ENCODE measurements around the gene CDK12.
"Not testable (repeated sequence)": the region's sequence is repeated elsewhere in the genome, so short reads cannot be mapped to it uniquely, and the experiment has no call there.

The CDK12 gene

DNA sequence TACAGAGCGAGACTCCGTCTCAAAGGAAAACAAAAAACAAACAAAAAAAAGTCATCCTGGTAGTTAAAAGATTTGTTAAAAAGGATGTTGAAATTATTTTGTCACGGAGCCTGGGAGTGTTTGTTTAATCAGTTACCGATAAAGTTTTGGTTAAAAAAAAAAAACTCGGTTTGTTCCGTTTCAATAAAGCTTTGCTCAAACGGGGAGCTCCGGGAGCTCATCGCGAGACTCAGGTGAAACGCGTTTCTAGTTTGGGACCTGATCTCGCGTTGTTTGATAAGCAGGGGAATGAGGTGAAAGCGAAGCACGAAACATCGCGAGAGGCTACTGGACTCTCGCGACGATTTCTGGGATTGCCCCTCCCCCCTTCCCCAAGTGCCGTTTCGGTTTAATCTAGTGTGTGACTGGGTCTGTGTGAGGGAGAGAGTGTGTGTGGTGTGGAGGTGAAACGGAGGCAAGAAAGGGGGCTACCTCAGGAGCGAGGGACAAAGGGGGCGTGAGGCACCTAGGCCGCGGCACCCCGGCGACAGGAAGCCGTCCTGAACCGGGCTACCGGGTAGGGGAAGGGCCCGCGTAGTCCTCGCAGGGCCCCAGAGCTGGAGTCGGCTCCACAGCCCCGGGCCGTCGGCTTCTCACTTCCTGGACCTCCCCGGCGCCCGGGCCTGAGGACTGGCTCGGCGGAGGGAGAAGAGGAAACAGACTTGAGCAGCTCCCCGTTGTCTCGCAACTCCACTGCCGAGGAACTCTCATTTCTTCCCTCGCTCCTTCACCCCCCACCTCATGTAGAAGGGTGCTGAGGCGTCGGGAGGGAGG, at the start of gene CDK12:
Gene CDK12 (plus strand): TSS at position 374 of the 813 bp plus-strand sequence. CDS start 586 bp downstream, outside the sequence.
- peak; percentile 91 for DNase-seq (ENCODE audit: low read depth)

DNA sequence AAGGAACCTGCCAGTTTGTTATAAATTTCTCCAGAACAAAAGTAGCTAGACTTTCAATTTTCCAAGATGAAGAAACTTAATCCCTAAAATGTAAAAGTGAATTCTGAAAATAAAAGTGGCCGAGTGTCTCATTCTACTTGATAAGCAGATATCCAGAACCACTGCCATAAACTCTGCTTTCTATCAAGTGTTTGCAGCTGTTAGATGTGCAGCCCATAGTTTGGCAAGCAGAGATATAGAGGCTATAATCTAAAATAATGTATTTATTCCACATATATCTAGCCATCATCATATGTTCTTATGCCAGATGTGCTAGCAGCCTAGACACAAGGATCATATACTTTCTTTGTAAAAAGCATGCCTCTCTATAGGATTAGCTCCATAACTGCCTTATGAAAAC, 45.1 kb upstream of the CDK12 start:
- no peak for DNase-seq (ENCODE audit: low read depth)

DNA sequence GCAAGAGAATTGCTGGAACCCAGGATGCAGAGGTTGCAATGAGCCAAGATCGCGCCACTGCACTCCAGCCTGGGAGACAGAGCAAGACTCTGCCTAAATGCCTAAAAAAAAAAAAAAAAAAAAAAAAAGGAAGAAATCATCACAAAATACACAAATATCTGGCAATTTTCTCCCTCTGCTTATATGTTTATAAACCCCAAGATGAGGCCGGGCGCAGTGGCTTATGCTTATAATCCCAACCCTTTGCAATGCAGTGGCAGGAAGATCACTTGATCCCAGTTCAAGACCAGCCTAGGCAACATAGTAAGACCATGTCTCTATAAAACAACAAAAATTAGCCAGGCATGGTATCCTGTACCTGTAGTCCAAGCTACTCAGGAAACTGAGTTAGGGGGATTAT, 31.7 kb upstream of the CDK12 start:
- DNase-seq (ENCODE audit: low read depth): no peak

DNA sequence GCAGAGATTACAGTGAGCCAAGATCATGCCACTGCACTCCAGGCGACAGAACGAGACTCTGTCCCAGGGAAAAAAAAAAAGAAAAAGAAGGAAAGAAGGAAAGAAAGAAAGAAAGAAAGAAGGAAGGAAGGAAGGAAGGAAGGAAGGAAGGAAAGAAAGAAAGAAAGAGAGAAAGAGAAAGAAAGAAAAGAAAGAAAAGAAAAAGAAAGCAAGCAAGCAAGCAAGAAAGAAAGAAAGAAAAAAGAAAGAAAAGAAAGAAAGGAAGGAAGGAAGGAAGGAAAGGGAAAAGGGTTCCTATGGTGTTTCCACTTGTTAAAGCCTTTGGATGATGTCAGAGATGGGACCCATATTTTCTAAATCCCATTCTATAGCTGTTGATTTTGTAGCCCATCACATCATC, 21.4 kb upstream of the CDK12 start:
- DNase-seq (ENCODE audit: low read depth): not testable (repeated sequence)

DNA sequence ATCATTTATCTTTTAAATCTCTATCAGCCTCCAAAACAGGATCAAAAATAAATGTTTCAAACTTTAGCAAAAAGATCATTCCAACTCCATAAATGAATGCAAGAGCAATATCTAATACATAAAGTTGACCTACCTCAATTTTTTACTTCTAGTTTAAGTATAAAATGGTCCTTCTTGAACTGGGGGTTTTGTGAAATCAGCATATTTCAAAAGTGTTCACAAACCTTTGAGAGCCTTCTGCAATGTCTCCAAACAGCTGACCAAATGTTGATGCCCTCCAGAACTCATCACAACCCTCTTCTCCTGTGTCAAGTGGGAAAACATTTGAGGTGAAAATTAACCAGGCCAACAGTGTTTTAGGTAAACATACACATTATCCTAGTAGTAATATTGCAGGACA, 18.0 kb upstream of the CDK12 start:
- DNase-seq (ENCODE audit: low read depth): no peak

DNA sequence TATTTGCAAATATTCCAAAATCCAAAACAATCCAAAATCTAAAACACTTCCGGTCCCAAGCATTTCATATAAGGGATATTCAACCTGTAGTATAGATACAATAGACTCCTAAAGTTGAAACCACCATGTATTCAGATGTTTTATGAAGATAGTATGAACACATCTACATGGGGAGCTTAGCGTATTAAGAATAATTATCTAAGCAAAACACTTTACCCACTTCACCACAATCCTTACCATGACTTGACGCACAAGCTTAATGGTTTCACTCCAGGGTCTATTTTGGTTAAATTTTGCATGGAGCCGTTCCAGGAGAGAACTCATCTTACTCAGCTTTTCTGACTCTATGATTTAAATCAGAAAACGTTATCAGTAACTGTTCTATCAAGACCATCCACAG, 13.7 kb upstream of the CDK12 start:
- DNase-seq (ENCODE audit: low read depth): no peak

DNA sequence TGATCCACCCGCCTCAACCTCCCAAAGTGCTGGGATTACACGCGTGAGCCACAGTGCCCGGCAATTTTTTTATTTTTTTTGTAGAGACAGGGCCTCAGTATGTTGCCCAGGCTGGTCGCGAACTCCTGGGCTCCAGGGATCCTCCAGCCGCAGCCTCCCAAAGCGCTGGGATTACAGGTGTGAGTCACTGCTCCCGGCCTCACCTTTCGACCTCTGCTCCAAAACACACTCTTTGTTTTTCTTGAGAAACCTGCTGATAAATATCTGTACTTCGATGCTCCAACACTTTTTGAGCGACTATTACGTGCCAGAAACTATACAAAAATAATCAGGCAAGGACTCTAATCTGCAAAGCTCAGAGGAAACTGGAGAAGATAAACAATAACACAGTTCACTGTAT, 11.2 kb upstream of the CDK12 start:
- DNase-seq (ENCODE audit: low read depth): no peak

DNA sequence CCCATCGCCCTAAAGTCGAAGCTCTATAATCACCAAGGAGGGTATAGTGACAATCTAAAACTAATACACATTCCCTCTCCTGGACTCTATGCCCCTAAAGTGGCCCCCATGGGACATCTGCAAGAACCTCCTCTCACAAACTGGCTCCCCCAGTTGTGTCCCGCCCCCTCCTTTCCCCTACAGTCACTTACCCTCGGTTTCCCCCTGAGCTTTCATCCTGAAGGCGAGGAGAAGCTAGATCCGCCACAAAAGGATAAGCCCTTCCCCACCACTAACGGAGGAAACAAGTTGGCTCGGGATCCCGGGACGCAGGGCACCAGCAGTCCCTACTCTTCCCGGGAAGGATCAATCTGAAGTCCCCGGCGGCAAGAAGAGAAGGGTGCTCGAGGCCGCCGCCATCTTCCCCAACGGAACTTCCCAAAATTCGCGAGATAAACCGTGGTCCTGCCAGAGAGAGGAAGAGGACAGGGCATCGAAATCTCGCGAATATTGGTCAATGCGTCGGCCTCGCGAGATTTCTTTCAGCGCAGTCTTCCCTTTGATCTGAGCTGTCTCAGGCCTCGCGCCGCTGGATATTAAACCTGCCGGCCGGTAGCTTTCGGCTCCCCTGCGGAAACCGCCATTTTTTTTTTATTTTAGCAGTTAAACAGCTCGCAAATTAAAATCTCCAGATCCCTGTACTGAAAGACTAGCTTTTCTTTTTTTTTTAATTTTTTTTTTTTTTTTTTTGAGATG, 10.3 kb upstream of the CDK12 start, which contains the start of gene MED1:
Gene MED1 (minus strand): TSS at position 417 of the 735 bp plus-strand sequence. CDS start 201 bp downstream, at position 216.
- DNase-seq (ENCODE audit: low read depth): peak; percentile 89

DNA sequence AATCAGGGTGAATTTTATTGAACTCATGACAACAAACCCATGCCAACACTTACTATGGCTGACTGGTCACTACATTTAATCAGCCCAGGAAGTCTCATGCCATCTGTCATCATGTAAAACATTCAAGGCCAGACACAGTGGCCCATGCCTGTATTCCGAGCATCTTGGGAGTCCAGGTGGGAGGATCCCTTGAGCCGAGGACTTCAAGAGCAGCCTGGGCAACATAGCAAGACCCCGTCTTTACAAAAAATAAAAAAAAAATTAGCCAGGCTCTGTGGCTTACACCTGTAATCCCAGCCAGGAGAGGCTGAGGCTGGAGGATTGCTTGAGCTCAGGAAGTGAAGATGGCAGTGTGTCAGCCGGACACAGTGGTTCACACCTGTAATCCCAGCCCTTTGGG, 5.4 kb upstream of the CDK12 start:
- DNase-seq (ENCODE audit: low read depth): no peak

DNA sequence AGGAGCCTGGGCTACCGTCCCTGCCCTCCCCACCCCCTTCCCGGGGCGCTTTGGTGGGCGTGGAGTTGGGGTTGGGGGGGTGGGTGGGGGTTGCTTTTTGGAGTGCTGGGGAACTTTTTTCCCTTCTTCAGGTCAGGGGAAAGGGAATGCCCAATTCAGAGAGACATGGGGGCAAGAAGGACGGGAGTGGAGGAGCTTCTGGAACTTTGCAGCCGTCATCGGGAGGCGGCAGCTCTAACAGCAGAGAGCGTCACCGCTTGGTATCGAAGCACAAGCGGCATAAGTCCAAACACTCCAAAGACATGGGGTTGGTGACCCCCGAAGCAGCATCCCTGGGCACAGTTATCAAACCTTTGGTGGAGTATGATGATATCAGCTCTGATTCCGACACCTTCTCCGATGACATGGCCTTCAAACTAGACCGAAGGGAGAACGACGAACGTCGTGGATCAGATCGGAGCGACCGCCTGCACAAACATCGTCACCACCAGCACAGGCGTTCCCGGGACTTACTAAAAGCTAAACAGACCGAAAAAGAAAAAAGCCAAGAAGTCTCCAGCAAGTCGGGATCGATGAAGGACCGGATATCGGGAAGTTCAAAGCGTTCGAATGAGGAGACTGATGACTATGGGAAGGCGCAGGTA, 762 bp downstream of the CDK12 start:
- DNase-seq (ENCODE audit: low read depth): no peak

DNA sequence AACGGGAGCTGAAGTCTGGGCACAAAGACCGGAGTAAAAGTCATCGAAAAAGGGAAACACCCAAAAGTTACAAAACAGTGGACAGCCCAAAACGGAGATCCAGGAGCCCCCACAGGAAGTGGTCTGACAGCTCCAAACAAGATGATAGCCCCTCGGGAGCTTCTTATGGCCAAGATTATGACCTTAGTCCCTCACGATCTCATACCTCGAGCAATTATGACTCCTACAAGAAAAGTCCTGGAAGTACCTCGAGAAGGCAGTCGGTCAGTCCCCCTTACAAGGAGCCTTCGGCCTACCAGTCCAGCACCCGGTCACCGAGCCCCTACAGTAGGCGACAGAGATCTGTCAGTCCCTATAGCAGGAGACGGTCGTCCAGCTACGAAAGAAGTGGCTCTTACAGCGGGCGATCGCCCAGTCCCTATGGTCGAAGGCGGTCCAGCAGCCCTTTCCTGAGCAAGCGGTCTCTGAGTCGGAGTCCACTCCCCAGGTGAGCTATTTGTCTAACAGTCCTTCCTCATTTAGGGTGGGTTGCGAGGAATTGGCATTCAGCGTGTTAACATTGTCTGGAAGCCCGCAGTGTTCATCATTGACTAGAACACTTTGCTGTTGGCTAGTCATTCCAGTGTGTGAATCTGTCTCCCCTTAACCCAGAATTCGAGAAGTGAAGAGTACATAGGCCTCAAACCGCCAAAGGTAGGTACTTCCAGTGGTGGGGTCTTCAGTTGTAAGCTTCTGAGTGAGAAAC, 1.5 kb downstream of the CDK12 start:
- no peak for DNase-seq (ENCODE audit: low read depth)

DNA sequence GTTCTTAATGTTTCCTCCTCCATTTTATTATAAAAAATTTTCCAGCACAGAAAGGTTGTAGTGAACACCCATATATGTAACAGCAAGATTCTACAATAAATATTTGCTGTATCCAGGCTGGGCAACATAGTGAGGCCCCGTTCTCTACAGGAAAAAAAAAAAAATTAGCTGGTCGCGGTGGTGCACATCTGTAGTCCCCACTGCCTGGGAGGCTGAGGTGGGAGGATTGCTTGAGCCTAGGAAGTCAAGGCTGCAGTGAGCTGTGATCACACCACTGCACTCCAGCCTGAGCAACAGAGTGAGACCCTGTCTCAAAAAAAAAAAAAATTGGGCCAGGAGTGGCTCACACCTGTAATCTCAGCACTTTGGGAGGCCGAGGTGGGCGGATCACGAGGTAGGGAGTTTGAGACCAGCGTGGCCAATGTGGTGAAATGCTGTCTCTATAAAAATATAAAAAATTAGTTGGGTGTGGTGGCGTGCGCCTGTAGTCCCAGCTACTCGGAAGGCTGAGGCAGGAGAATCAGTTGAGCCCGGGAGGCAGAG, 3.4 kb downstream of the CDK12 start:
- DNase-seq (ENCODE audit: low read depth): not testable (repeated sequence)

DNA sequence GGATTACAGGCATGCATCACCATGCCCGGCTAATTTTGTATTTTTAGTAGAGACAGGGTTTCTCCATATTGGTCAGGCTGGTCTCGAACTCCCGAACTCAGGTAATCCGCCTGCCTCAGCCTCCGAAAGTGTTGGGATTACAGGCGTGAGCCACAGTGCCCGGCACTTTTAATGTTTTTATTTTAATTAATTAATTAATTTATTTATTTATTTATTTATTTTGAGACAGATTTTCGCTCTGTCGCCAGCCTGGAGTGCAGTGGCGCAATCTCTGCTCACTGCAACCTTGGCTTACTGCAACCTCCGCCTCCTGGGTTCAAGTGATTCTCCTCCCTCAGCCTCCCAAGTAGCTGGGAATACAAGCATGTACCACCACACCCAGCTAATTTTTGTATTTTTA, 7.3 kb downstream of the CDK12 start:
- DNase-seq (ENCODE audit: low read depth): not testable (repeated sequence)

DNA sequence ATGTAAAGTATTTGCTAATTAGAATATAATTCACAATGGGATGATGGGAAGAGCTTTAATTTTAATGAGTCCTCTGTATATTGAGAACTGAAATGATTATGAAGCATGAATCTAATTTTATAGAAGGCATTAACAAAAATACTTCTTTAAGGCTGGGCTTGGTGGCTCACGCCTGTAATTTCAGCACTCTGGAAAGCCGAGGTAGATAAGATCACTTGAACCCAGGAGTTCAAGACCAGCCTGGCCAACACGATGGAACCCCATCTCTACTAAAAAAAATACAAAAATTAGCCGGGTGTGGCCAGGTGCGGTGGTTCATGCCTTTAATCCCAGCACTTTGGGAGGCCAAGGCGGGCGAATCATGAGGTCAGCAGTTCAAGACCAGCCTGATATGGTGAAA, 12.0 kb downstream of the CDK12 start:
- DNase-seq (ENCODE audit: low read depth): no peak

DNA sequence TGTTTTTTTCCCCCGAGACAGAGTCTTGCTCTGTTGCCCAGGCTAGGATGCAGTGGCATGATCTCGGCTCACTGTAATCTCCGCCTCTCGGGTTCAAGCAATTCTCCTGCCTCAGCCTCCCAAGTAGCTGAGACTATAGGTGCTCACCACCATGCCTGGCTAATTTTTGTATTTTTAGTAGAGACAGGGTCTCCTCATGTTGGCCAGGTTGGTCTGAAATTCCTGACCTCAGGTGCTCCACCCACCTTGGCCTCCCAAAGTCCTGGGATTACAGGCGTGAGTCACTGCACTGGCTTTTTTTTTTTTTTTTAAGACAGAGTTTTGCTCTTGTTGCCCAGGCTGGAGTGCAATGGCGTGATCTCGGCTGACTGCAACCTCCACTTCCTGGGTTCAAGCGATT, 18.3 kb downstream of the CDK12 start:
- DNase-seq (ENCODE audit: low read depth): not testable (repeated sequence)

DNA sequence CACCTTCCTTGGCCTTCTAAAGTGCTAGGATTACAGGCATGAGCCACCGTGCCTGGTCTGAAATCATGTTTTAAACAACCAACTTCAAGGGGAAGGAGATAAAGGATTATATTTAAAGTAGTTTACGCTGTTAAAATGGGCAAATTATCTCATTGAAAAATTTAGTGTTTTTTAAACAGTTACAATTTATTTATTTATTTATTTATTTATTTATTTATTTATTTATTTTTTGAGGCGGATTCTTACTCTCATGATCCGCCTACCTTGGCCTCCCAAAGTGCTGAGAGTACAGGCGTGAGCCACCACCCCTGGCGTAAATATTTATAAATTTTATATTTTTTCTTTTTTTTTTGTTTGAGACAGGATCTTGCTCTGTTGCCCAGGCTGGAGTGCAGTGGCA, 22.2 kb downstream of the CDK12 start:
- DNase-seq (ENCODE audit: low read depth): no peak

DNA sequence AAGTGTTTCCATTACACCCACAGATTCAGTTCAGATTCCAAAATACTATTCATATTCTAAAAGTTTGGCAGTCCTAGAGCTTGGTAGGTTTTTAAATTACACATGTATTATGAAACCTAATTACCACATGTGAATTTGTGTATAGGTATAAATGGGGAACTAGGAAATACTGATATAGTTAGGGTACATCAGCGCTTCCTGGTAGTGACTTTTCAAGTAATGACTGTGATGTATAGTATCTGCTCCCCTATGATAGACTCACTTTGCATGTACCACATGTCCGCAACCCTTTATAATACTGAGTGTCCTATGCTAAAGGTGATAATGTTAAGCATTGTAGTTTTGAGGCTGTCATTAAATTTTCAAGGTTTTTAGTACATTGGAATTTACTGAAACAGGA, 22.9 kb downstream of the CDK12 start:
- no peak for DNase-seq (ENCODE audit: low read depth)

DNA sequence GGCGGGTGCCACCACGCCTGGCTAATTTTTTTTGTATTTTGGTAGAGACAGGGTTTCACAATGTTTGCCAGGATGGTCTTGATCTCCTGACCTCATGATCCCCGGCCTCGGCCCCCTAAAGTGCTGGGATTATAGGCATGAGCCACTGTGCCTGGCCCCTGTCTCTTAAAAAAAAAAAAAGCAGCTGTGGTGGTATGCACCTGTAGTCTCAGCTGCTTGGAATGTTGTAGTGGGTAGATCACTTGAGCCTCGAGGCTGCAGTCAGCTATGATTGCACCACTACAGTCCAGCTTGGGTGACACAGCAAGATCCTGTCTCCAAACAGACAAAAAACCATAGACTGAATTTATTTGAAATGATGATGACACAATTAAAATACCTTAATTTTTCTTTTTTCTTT, 24.3 kb downstream of the CDK12 start:
- DNase-seq (ENCODE audit: low read depth): no peak

DNA sequence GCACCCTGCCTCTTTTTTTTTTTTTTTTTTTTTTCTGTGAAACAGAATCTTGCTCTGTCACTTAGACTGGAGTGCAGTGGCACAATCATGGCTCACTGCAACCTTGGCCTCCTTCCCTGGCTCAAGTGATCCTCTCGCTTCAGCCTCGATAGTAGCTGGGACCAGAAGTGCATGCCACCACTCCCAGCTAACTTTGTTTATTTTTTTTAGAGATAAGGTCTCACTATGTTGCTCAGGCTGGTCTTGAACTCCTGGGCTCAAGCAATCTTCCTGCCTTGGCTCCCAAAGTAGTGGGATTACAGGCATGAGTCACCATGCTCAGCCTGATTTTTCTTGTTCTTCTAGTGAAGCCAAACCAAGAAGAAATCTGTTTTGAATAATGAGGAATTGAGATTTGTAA, 25.0 kb downstream of the CDK12 start:
- no peak for DNase-seq (ENCODE audit: low read depth)

DNA sequence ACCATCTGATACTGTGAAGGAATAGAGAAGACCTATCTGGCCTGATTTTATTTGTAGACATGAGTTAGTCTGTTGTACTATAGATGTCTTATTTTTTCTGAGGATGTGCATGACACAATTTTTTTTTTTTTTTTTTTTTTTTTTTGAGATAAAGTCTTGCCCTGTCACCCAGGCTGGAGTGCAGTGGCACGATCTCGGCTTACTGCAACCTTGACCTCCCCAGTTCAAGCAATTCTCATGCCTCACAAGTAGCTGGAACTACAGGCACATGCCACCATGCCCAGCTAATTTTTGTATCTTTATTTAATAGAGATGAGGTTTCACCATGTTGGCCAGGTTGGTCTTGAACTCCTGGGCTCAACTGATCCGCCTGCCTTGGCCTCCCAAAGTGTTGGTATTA, 26.2 kb downstream of the CDK12 start:
- DNase-seq (ENCODE audit: low read depth): not testable (repeated sequence)

DNA sequence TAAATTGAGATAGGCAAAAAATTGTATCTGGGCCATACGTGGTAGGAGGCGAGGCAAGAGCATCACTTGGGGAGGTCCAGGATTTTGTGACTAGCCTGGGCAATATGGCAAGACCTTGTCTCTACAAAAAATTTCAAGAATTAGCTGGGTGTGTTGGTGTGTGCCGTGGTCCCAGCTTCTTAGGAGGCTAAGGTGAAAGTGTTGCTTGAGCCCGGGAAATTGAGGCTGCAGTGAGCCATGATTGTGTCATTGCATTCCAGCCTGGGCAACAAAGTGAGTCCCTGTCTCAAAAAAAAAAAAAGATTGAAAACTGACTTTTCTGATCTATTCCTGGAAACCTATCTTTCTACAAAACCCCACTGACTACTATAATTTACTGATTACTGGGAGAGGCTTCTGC, 26.7 kb downstream of the CDK12 start:
- DNase-seq (ENCODE audit: low read depth): no peak

DNA sequence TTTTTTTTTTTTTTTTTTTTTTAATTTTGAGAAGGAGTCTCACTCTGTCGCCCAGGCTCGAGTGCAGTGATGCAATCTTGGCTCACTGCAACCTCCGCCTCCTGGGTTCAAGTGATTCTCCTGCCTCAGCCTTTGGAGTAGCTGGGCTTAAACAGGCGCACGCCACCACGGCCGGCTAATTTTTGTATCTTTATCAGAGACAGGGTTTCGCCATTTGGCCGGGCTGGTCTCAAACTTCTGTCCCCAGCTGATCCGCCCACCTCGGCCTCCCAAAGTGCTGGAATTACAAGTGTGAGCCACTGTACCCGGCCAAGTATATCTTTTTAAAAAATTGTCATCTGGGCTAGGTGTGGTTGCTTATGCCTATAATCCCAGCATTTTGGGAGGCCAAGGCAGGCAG, 35.6 kb downstream of the CDK12 start:
- DNase-seq (ENCODE audit: low read depth): not testable (repeated sequence)
